Measurements from ENCODE around the gene GCH1.

The GCH1 gene

GRCh38 chr14:54814076-54814475 is 88.5 kb downstream of the GCH1 start:
- TF ChIP-seq POLR2AphosphoS5 (IDR thresholded peaks at IDR 0.05; ENCODE audit: low read depth, low read length) (no peak), TAF1 (IDR thresholded peaks at IDR 0.05; ENCODE audit: borderline replicate concordance, low read depth, low read length) (no peak), POLR2A (IDR thresholded peaks at IDR 0.05; ENCODE audit: low read depth, low read length) (no peak)
- DNase-seq (ENCODE audit: insufficient read length) (no peak), FAIRE-seq (no peak)

GRCh38 chr14:54813081-54813480 is 89.5 kb downstream of the GCH1 start:
- TF ChIP-seq POLR2A (IDR thresholded peaks at IDR 0.05; ENCODE audit: low read depth, low read length) (no peak), POLR2AphosphoS5 (IDR thresholded peaks at IDR 0.05; ENCODE audit: low read depth, low read length) (no peak), TAF1 (IDR thresholded peaks at IDR 0.05; ENCODE audit: borderline replicate concordance, low read depth, low read length) (no peak)
- peak; percentile 48 for FAIRE-seq
- DNase-seq (ENCODE audit: insufficient read length), result no peak

GRCh38 chr14:54812617-54813016 is 90.0 kb downstream of the GCH1 start:
- TF ChIP-seq TAF1 (IDR thresholded peaks at IDR 0.05; ENCODE audit: borderline replicate concordance, low read depth, low read length), result no peak
- DNase-seq (ENCODE audit: insufficient read length) (no peak), FAIRE-seq (no peak)

GRCh38 chr14:54809767-54810166 is 92.9 kb downstream of the GCH1 start:
- FAIRE-seq, result no peak
- DNase-seq (ENCODE audit: insufficient read length), result peak; percentile 21
- TF ChIP-seq POLR2AphosphoS5 (IDR thresholded peaks at IDR 0.05; ENCODE audit: low read depth, low read length) (no peak), POLR2A (IDR thresholded peaks at IDR 0.05; ENCODE audit: low read depth, low read length) (no peak), TAF1 (IDR thresholded peaks at IDR 0.05; ENCODE audit: borderline replicate concordance, low read depth, low read length) (no peak)

- no peak for FAIRE-seq
- TF ChIP-seq TAF1 (IDR thresholded peaks at IDR 0.05; ENCODE audit: borderline replicate concordance, low read depth, low read length), result no peak
- no peak for TF ChIP-seq POLR2AphosphoS5 (IDR thresholded peaks at IDR 0.05; ENCODE audit: low read depth, low read length)
- TF ChIP-seq POLR2A (IDR thresholded peaks at IDR 0.05; ENCODE audit: low read depth, low read length), result no peak
- DNase-seq (ENCODE audit: insufficient read length), result no peak
Measured at GRCh38 chr14:54808326-54809161, 94.1 kb downstream of the GCH1 start.

GRCh38 chr14:54807881-54808280 is 94.7 kb downstream of the GCH1 start:
- FAIRE-seq (no peak), DNase-seq (ENCODE audit: insufficient read length) (no peak)
- no peak for TF ChIP-seq POLR2A (IDR thresholded peaks at IDR 0.05; ENCODE audit: low read depth, low read length)

- DNase-seq (ENCODE audit: insufficient read length), result no peak
- no peak for FAIRE-seq
- TF ChIP-seq POLR2A (IDR thresholded peaks at IDR 0.05; ENCODE audit: low read depth, low read length) (no peak), POLR2AphosphoS5 (IDR thresholded peaks at IDR 0.05; ENCODE audit: low read depth, low read length) (no peak), TAF1 (IDR thresholded peaks at IDR 0.05; ENCODE audit: borderline replicate concordance, low read depth, low read length) (no peak)
Measured at GRCh38 chr14:54807428-54807827, 95.2 kb downstream of the GCH1 start.

- no peak for FAIRE-seq
- TF ChIP-seq POLR2AphosphoS5 (IDR thresholded peaks at IDR 0.05; ENCODE audit: low read depth, low read length) (no peak), POLR2A (IDR thresholded peaks at IDR 0.05; ENCODE audit: low read depth, low read length) (no peak), TAF1 (IDR thresholded peaks at IDR 0.05; ENCODE audit: borderline replicate concordance, low read depth, low read length) (no peak)
- no peak for DNase-seq (ENCODE audit: insufficient read length)
Measured at GRCh38 chr14:54806616-54807015, 96.0 kb downstream of the GCH1 start.

GRCh38 chr14:54805445-54806322 is 96.9 kb downstream of the GCH1 start:
- FAIRE-seq, result peak; percentile 30
- TF ChIP-seq POLR2AphosphoS5 (IDR thresholded peaks at IDR 0.05; ENCODE audit: low read depth, low read length), result no peak
- TF ChIP-seq TAF1 (IDR thresholded peaks at IDR 0.05; ENCODE audit: borderline replicate concordance, low read depth, low read length), result no peak
- no peak for TF ChIP-seq POLR2A (IDR thresholded peaks at IDR 0.05; ENCODE audit: low read depth, low read length)
- DNase-seq (ENCODE audit: insufficient read length), result peak; percentile 61

GRCh38 chr14:54805070-54805444 is 97.6 kb downstream of the GCH1 start:
- FAIRE-seq, result no peak
- TF ChIP-seq POLR2A (IDR thresholded peaks at IDR 0.05; ENCODE audit: low read depth, low read length), result no peak
- TF ChIP-seq TAF1 (IDR thresholded peaks at IDR 0.05; ENCODE audit: borderline replicate concordance, low read depth, low read length), result no peak
- TF ChIP-seq POLR2AphosphoS5 (IDR thresholded peaks at IDR 0.05; ENCODE audit: low read depth, low read length), result no peak
- no peak for DNase-seq (ENCODE audit: insufficient read length)

GRCh38 chr14:54804538-54805041 is 98.0 kb downstream of the GCH1 start:
- TF ChIP-seq POLR2AphosphoS5 (IDR thresholded peaks at IDR 0.05; ENCODE audit: low read depth, low read length) (no peak), TAF1 (IDR thresholded peaks at IDR 0.05; ENCODE audit: borderline replicate concordance, low read depth, low read length) (no peak), POLR2A (IDR thresholded peaks at IDR 0.05; ENCODE audit: low read depth, low read length) (no peak)
- DNase-seq (ENCODE audit: insufficient read length) (no peak), FAIRE-seq (no peak)
